Gastroesophageal sphincter (tissue), 3 donors: ENCODE data around the gene AGA.

Source experiments
- EP300 ChIP-seq: sonication (generic); formaldehyde crosslinking; IDR thresholded peaks from one replicate; pipeline ENCODE4 v1.6.1; 2017; ENCODE audit warnings: antibody characterized with exemption, mild to moderate bottlenecking
- TF ChIP-seq, protein P1 (sequence below), 4 experiments: fragments of 200-600 bp in 2 of 4; fragments of 450-650 bp in 2 of 4; sonication (generic) in 1 of 4; IDR thresholded peaks; one replicate each; pipeline ENCODE4 v1.5.1; 2017 to 2019; ENCODE audit warnings: antibody characterized with exemption in 4 of 4, mild to moderate bottlenecking in 2 of 4, moderate library complexity in 2 of 4

DNA sequence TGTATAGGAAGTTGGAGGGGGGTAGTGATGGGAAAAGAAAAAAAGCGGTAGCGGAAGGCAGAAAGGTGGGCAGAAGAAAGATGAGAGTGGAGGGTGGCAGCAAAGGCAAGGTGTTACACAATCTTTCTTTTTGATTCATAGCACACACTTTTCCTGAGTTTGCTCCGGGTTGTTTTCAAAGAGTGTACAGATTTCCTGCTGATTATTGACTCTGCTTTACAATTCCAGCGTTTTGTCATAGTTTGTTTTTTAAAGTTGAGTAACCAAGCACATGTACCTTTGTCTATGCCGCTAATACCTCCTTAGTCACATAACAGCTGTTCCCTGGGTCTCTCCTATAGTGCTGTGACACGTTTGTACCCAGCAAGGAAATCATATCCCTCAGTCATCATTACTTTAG is 50.3 kb downstream of the AGA start:
- TF ChIP-seq, protein P1, sequence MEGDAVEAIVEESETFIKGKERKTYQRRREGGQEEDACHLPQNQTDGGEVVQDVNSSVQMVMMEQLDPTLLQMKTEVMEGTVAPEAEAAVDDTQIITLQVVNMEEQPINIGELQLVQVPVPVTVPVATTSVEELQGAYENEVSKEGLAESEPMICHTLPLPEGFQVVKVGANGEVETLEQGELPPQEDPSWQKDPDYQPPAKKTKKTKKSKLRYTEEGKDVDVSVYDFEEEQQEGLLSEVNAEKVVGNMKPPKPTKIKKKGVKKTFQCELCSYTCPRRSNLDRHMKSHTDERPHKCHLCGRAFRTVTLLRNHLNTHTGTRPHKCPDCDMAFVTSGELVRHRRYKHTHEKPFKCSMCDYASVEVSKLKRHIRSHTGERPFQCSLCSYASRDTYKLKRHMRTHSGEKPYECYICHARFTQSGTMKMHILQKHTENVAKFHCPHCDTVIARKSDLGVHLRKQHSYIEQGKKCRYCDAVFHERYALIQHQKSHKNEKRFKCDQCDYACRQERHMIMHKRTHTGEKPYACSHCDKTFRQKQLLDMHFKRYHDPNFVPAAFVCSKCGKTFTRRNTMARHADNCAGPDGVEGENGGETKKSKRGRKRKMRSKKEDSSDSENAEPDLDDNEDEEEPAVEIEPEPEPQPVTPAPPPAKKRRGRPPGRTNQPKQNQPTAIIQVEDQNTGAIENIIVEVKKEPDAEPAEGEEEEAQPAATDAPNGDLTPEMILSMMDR (IDR thresholded peaks at IDR 0.05), result no peak
- no peak for TF ChIP-seq EP300
